Right lobe of liver (tissue), 6 donors: ENCODE measurements around the gene ARHGEF11. TPM values are rescaled to one million over a fixed set of nuclear protein-coding genes. Genes with fewer than 3 reads are reported as not detected.

ENCODE experiments used
- ATAC-seq, 4 donors: fragments of 200-7000 bp; cut with Tn5 transposase; one replicate each; pipeline ENCODE4 v1.9.1; 2020; ENCODE audit warnings: mild to moderate bottlenecking in 4 of 4, moderate library complexity in 4 of 4
- DNase-seq, 3 donors: peaks; one replicate each; pipeline ENCODE4 v3.0.0-alpha.2; 2020
- H3K27ac ChIP-seq, 3 donors: fragments of 200-600 bp; one replicate each; pipeline ENCODE4 v1.8.0; 2022
- H3K27me3 ChIP-seq, 2 donors: fragments of 200-600 bp; one replicate each; pipeline ENCODE4 v1.8.0; 2022
- H3K36me3 ChIP-seq, 4 donors: fragments of 200-600 bp; sonication (generic) in 1 of 4; one replicate each; pipeline versions ENCODE4 v1.5.1 to v1.8.0; 2017 to 2022; ENCODE audit warnings: control low read depth in 1 of 4
- H3K4me1 ChIP-seq, 4 donors: fragments of 200-600 bp; sonication (generic) in 1 of 4; one replicate each; pipeline versions ENCODE4 v1.5.1 to v1.8.0; 2017 to 2022; ENCODE audit warnings: control low read depth in 1 of 4
- H3K4me3 ChIP-seq, 3 donors: fragments of 200-600 bp; one replicate each; pipeline ENCODE4 v1.8.0; 2022
- H3K9me3 ChIP-seq, 4 donors: fragments of 200-600 bp; sonication (generic) in 1 of 4; one replicate each; pipeline versions ENCODE4 v1.5.1 to v1.8.0; 2017 to 2022; ENCODE audit warnings: control low read depth in 1 of 4
- POLR2A ChIP-seq: fragments of 450-650 bp; IDR thresholded peaks from one replicate; pipeline ENCODE4 v1.6.1; 2017; ENCODE audit warnings: antibody characterized with exemption, mild to moderate bottlenecking
- WGBS: methylation state at CpG from one replicate; pipeline ENCODE4 v1.1.6; 2018; ENCODE audit warnings: low coverage, low lambda C conversion rate; ENCODE audit not compliant: insufficient coverage; ENCODE audit errors: missing lambda C conversion rate; 5-methylcytosine and 5-hydroxymethylcytosine counted together
- intact Hi-C, 2 donors: fragments of 100-400 bp; cut with DNase I; formaldehyde crosslinking; loops; one replicate each; pipeline versions ENCODE4 v1.11.2 to v1.14.1; 2022
- total RNA-seq, 6 experiments: library from RNA; depleted of rRNA in 2 of 6; stranded (reverse); fragments of >200 nt in 2 of 6; fragmentation: NEBNext Ultra II Directional in 3 of 6; extraction: Animal tissue kit (Norgen Biotek cat#: 25700) in 3 of 6; gene quantifications; one replicate each; pipeline versions ENCODE4 v1.1.0 to v1.2.4, GENCODE V29; 2016 to 2023
- TF ChIP-seq, protein P1 (sequence below), 4 donors: fragments of 200-600 bp in 3 of 4; fragments of 450-650 bp in 1 of 4; IDR thresholded peaks; one replicate each; pipeline versions ENCODE4 v1.5.1 to v1.8.0; 2016 to 2022; ENCODE audit warnings: antibody characterized with exemption in 4 of 4, mild to moderate bottlenecking in 2 of 4
- donor health status: DM: no; HTN: yes; CAD: no.
- donor health status: DM: no; HTN: no; CAD: no.
- donor health status: DM: no; HTN: no; CAD: no.
- donor health status: DM: no; HTN: yes; CAD: no.
- donor health status: DM: no; HTN: yes; CAD: no.

The ARHGEF11 gene
- total RNA-seq, 6 experiments from 2014 or later: 10.5 to 18.7 (median 12.8) TPM

DNA sequence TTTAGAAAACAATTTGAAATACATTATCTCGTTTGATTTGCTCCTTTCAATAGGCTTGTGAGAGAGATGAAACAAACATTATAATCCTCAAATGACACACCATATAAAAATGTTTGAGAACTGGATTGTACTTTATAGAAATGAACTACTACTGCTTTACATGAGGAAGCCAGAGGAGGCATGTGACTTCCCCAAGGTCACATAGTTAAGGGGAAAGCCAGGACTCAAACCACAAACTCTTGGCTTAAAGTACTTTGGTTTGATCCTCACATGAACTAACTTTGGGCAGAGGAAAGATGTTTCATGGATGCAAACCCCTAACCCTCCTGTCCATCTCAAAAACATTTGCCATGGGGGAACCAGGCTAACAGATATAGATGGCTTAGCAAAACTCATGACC, 4.7 kb downstream of the ARHGEF11 start:
- Histone ChIP-seq H3K27ac (no peak overlapping the region), H3K9me3 (no peaks in the 10 kb centered on the region), H3K4me3 (no peak overlapping the region), H3K36me3 (no peaks in the 10 kb centered on the region), H3K27me3 (no peaks in the 10 kb centered on the region), H3K4me1 (peaks cover 0 to 41% (median 10%) of the 10 kb centered on the region in 4 donors)
- 76% methylated on average over 1 of the region's 1 CpG for WGBS
- no peak for DNase-seq
- intact Hi-C loops: no loop called here
- TF ChIP-seq POLR2A: no peak
- TF ChIP-seq, protein P1, sequence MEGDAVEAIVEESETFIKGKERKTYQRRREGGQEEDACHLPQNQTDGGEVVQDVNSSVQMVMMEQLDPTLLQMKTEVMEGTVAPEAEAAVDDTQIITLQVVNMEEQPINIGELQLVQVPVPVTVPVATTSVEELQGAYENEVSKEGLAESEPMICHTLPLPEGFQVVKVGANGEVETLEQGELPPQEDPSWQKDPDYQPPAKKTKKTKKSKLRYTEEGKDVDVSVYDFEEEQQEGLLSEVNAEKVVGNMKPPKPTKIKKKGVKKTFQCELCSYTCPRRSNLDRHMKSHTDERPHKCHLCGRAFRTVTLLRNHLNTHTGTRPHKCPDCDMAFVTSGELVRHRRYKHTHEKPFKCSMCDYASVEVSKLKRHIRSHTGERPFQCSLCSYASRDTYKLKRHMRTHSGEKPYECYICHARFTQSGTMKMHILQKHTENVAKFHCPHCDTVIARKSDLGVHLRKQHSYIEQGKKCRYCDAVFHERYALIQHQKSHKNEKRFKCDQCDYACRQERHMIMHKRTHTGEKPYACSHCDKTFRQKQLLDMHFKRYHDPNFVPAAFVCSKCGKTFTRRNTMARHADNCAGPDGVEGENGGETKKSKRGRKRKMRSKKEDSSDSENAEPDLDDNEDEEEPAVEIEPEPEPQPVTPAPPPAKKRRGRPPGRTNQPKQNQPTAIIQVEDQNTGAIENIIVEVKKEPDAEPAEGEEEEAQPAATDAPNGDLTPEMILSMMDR (IDR thresholded peaks at IDR 0.05): no peak
- no peak for ATAC-seq

DNA sequence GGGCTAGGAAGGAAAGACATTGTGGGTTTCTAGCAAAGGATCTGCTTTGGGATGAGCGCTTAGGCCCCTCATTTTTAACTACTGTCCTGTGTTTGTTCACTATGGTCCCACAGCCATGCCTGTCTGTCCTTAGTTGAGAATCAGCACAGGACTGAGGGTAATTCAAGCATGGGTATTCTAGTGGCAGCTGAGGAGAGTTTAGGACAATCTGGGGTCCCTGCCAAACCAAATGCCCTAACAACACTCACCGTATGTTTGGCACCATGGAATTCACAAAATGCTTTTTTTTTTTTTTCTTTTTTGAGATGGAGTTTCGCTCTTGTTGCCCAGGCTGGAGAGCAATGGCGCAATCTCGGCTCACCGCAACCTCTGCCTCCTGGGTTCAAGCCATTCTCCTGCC, 10.4 kb downstream of the ARHGEF11 start:
- WGBS: 88% methylated on average over 1 of the region's 6 CpGs
- H3K9me3 ChIP-seq: no peaks in the 10 kb centered on the region
- no peak for DNase-seq
- ATAC-seq: no peak
- intact Hi-C loops: no loop called here
- no peak overlapping the region for H3K4me3 ChIP-seq
- no peak for TF ChIP-seq POLR2A
- TF ChIP-seq, protein P1 (IDR thresholded peaks at IDR 0.05): no peak
- peaks cover 0 to 12% (median 0%) of the 10 kb centered on the region in 4 donors for H3K4me1 ChIP-seq
- H3K27me3 ChIP-seq: no peaks in the 10 kb centered on the region
- no peak overlapping the region for H3K27ac ChIP-seq
- no peaks in the 10 kb centered on the region for H3K36me3 ChIP-seq

DNA sequence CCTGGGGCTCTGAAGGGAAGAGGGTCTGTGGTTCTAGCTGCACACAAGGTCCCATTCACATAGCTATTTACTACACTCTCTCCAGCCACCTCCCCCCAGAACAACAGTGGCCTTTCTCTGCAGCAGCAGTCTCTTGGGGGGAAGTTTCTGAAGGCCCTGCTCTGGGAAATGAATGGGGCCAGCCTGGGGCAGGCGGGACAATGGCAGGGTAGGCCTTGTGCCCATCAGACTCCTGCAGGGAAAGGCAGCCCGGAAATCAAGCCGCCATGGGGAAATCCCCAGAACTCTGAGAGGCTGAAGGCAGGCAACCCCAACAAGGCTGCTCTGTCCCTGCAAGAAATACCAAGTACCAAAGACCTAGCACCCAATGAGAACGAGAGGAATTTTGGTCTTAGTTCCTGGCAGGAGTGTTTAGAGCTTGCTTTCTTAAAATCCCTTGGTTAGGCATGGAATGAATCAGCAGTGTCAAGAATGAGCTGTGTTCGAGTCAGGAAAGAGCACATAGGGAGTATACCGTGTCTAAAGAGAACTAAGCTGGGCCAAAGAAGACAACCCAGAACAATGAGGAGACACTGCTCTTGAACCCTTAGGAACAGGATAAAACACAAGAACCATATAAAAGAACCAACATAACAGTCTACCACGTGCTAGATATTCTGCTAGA, 11.3 kb downstream of the ARHGEF11 start:
- TF ChIP-seq, protein P1 (IDR thresholded peaks at IDR 0.05): no peak
- TF ChIP-seq POLR2A: no peak
- WGBS: 82% methylated on average over 3 of the region's 7 CpGs
- Histone ChIP-seq H3K27ac (no peak overlapping the region), H3K27me3 (no peaks in the 10 kb centered on the region), H3K9me3 (no peaks in the 10 kb centered on the region), H3K36me3 (no peaks in the 10 kb centered on the region), H3K4me3 (no peak overlapping the region), H3K4me1 (peaks cover 0 to 5% (median 0%) of the 10 kb centered on the region in 4 donors)
- no peak for ATAC-seq
- intact Hi-C loops: no loop called here
- no peak for DNase-seq

DNA sequence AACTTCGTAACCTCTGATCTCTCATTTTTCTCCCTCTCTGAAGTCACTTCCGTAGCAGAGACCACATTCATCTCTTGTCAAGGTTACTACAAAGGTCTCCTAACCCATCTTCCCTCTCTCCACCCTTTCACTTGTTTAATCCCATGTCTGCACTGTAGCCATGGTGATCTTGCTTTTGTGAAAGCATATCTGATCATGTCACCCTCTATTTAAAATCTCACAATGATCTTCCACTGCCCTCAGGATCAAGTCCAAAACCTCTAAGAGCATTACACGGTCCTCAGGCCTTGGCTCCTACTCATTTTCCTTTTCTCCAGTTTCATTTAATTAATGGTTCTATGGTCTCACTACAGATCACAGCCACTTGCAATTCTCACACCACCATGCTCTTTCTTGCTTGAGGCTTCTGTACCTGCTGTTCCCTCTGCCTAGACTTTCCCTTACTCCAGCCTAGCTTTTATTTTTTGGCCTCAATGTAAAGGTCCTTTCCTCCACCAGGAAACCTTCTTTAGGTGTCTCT, 12.1 kb downstream of the ARHGEF11 start:
- H3K27me3 ChIP-seq: no peaks in the 10 kb centered on the region
- no peak overlapping the region for H3K27ac ChIP-seq
- ATAC-seq (no peak), DNase-seq (no peak)
- no peaks in the 10 kb centered on the region for H3K9me3 ChIP-seq
- no peak for TF ChIP-seq POLR2A
- TF ChIP-seq, protein P1 (IDR thresholded peaks at IDR 0.05): no peak
- 85% methylated on average over 3 of the region's 3 CpGs for WGBS
- H3K4me1 ChIP-seq: no peaks in the 10 kb centered on the region
- intact Hi-C loops: no loop called here
- H3K4me3 ChIP-seq: no peak overlapping the region
- H3K36me3 ChIP-seq: no peaks in the 10 kb centered on the region
